HG02943 (cell line): Measurements from ENCODE around the gene RTTN.
"Not testable (repeated sequence)": the region's sequence is repeated elsewhere in the genome, so short reads cannot be mapped to it uniquely, and the experiment has no call there.

Experiments
- ATAC-seq: cut with Tn5 transposase; IDR thresholded peaks from one replicate; pipeline ENCODE4 v1.9.1; 2021; ENCODE audit warnings: mild to moderate bottlenecking, low read depth, moderate library complexity; ENCODE audit not compliant: unreplicated experiment

The RTTN gene

DNA sequence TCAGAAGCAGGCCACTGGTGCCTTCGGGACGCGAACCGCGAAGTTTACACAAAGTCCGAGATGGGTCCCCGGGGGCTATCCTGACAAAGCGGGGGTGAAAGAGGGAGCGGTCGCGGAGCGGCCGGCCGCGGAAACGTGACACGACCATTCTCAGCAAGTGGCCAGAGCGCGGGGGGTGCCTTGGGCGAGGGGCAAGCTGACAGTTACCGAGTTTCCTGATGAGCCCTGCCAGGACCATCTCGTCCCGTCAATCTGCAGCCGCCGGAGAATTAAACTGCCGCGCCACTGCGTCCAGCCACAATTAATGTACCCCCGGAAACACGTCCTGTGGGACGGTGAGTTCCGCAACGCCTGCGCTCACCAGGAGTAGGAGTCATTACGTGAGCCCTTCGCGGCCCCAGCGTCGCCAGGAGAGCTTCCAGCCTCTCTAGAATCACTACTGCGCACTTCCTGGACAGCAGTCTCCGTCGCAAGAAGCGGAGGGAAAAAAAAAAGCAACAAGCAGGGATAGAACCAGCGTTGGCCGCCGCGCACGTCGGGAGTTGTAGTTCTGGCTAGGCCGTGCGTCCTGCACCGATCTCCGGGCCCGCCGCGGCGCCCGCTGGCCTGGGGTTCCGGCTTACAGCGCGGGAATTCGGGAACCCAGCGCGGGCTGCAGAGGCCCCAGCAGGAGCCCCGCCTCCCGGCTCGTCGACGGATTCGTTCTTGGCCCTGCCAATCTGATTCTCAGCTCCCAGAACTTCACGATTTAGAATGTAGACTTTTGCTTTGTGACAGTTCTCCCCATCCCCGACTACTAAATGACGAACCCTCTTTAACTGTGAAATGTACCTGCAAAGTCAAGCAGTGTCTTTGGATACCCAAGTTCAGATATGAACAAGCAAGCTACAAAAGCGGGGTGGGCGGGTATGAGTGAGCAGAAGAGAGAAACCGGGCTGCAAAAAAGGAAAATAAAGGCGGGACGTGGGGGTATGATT, at the start of gene RTTN:
TSS of gene RTTN (minus strand) at position 267 of the 977 bp plus-strand sequence. CDS start at position 238, 29 bp downstream.
- peak; percentile 97 for ATAC-seq

DNA sequence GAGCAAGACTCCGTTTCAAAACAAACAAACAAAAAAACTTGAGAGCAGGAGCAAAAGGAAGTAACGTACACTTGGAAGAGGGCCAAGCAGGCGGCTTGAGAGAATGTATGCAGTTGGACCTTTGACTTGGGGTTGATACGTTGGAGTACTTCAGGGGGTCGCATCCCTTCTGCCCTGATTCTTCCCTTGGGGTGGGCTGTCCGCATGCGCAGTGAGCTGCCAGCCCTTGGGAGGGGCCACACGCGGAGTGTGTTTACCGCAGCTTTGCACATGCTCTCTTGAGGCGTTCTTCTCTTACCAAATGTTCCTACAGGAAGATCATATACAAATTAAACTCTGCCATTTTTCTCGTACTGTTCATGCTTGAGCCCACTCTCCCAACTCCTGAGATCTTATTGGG, 45.3 kb upstream of the RTTN start:
- ATAC-seq, result no peak

DNA sequence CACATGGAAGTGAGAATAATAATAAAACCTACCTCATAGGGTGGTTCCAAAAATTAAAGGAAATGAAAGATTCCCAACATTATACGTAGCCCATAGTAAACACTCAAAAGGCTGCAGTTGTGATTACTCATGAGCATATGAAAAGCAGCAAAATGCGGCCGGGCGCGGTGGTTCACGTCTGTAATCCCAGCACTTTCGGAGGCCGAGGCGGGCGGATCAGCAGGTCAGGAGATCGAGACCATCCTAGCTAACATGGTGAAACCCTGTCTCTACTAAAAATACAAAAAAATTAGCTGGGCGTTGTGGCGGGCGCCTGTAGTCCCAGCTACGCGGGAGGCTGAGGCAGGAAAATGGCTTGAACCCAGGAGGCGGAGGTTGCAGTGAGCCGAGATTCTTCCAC, 44.4 kb upstream of the RTTN start:
- not testable (repeated sequence) for ATAC-seq

- no peak for ATAC-seq
These were observed 43.6 kb upstream of the RTTN start for GRCh38 chr18:70249118-70249517.

DNA sequence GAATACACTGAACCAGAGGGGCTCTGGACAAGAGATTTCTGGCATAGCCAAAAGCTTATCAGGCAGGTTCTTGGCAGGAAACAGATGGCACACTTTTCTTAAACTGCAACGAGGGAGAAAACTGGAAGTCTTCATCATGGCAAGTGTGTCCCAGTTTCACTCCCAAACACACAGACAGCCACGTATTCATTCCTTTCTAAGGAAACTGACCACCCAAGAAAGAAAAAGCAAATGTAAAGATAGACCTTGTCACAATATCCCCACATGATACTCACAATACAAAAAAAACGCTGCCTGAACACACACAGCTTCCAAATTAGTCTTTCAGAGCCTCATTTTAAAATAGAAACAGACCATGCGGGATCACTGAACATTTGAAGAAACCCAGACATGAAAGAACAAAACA, 40.6 kb upstream of the RTTN start:
- ATAC-seq, result no peak

DNA sequence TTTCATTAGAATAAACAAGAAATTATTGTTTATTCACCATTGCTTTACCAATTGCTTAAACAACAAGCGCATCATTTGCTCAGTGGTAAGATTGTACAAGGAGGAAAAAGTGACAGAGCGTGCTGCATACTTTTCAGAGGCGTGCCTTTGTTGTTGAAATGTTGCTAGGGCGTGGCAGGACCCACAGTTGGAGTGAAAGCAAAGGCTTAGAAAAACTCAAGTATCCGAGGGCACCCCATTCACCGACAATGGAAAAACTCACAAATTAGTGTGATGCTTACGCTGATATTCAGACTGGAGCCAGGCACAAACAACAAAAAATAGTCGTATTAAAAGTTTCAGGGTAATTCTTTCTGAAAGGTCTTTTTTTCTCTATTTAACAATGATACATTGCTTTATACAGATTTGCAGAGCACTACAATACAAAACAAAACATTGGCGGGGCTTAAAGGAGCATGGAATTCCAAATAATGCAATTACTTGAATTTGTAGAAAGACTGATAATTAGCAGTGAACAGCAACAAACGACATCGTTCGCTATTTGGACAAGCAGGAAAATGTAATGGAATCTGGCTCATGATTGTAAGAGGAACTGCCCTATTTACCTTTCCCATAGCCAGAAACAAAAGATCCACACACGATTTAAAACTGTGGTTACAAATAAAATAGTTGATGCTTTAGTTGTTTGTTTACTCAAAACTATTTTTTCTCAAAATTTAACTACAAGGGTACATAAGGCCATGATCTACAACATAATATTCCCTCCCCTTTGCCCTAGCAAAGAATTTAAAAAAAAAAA, 37.8 kb upstream of the RTTN start:
- ATAC-seq, result no peak

- ATAC-seq, result not testable (repeated sequence)
These were observed 31.4 kb upstream of the RTTN start for GRCh38 chr18:70236921-70237320.

- ATAC-seq, result no peak
These were observed 30.0 kb upstream of the RTTN start for GRCh38 chr18:70235478-70235877.

DNA sequence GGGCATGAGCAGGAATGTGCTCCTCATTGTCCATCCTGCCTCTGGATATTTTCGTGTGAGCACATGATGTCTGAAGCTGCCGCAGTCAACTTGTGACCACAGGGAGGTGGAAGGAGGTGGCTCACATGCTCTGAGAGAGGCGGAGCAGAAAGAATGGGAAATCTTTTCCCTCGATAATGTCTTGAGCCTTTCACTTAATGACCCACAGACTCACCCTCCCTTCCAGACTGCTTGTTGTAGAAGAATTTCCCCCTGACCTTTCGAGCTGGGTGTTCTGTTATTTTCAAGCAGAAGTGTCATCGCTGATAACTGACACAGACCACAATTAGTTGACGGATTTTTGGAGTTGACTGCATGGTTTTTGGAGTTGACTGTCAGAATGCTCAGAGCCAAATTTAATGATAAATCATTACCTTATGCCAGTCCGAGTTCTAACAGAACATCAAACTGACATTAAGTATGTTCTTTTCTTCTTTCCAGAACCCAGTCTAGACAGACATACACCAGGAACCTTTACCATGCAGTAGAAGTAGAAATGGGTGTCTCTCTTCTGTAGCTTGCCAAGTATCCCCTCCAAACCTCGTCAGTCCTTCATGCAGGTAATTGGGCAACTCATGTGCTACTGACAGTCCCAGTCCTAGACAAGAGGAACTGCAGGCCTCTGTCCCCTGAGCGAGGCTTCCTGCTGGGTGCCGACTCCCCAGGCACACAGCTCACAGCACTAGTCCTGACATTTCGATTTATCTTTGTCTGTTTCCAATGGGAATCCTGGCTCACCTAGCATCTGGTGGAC, 29.4 kb upstream of the RTTN start:
- ATAC-seq, result no peak

- ATAC-seq, result no peak
These were observed 28.5 kb upstream of the RTTN start for GRCh38 chr18:70233974-70234373.

GRCh38 chr18:70232261-70232660, 26.8 kb upstream of the RTTN start:
- ATAC-seq, result no peak

DNA sequence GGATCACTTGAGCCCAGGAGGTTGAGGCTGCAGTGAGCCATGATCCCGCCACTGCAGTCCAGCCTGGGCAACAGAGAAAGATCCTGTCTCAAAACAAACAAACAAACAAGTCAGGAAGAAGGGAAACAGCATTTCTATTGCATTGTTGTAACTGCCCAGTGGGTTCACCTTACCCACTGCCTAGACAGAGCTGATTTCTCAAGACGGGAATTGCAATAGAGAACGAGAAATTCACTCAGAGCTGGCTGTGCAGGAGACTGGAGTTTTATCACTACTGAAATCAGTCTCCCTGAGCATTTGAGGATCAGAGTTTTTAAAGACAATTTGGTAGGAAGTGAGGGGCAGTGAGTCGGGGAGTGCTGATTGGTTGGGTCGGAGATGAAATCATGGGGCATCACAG, 24.2 kb upstream of the RTTN start:
- ATAC-seq, result no peak

DNA sequence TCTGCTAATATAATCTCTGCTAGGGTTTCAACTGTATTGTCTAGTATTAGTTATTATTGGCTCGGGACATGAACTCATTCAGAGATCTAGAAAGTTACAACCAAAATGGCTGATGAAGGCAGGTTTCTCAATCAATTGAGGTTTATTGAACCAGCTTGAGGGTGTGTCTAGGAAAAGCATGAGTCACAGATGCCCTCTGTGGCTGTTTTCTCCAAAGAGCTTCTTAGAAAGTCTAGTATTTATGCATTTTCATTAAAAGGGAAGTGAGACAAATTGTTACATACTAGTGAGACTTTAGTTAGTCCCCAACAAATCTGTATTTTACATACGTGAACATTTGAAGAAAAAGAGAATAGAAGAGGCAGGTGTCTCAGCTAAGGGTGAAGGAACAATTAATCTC, 23.0 kb upstream of the RTTN start:
- no peak for ATAC-seq

GRCh38 chr18:70227438-70227837, 22.0 kb upstream of the RTTN start:
- ATAC-seq, result no peak

GRCh38 chr18:70221915-70222278, 16.4 kb upstream of the RTTN start:
- no peak for ATAC-seq

GRCh38 chr18:70221156-70221914, 15.8 kb upstream of the RTTN start:
- no peak for ATAC-seq

GRCh38 chr18:70220628-70221027, 15.1 kb upstream of the RTTN start:
- no peak for ATAC-seq

GRCh38 chr18:70219688-70220087, 14.2 kb upstream of the RTTN start:
- no peak for ATAC-seq

DNA sequence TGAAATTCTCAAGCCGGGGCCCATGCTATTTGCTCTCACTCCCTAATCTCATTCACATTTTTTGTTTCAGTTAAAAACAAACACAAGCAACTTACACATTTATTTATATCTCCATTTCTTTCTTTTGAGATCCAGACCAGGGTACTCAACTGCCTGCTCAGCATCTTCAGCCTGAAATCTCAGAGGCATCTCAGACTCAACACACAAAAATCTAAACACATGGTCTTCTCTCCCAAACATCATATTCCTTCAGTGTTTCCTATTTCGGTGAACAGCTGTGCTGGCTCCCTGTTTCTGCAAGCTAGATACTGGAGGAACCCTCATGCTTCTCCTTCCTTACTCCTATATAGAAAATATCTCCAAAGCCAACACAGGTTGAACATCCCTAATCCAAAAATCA, 11.3 kb upstream of the RTTN start:
- ATAC-seq, result no peak

DNA sequence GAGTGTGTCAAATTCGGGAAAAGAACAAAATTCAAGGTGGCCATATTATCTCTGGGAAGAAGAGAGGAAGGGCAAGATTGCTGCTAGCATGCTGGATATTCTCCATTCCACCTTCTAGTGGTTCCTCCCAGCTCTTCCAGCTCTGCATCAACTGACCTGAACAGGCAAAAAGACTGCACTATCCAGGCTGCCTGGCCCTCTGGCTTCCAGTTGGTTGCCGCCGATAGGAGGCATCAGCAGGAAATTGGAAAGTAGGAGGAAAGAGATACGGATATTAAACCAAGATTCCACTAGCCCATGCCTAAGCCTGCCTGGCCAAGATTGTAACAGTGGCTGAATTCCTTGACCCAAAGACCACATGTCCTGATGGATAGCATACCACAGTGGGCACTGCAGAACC, 1.7 kb upstream of the RTTN start:
- ATAC-seq, result no peak
